ENCODE data around the gene GHR. TPM values are rescaled to one million over a fixed set of nuclear protein-coding genes. Genes with fewer than 3 reads are reported as not detected.
A peak's percentile ranks its signal among the peaks of the same experiment; 100 is the strongest.

The GHR gene
- total and polyA plus RNA-seq, 5 experiments from 2014 or later: not detected

DNA sequence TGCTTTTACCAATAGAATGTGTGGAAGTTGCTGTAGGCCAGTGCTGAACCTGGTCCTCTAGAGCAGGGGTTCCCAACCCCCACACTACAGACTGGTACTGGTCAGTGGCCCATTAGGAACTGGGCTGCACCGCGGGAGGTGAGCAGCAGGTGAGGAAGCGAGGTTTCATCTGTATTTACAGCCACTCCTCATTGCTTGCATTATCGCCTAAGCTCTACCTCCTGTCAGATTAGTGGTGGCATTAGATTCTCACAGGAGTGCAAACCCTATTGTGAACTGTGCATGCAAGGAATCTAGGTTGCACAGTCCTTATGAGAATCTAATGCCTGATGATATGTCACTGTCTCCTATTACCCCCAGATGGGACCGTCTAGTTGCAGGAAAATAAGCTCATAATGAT is 327.3 kb downstream of the GHR start:
- POLR2A ChIA-PET: no interaction called here
- ATAC-seq (no peak), DNase-seq (no peak)
- peaks cover 1 to 7% (median 5%) of the 10 kb centered on the region in 4 donors for H3K4me1 Mint-ChIP-seq
- H3K4me3 Mint-ChIP-seq: no peak overlapping the region
- no peaks in the 10 kb centered on the region for H3K27me3 Mint-ChIP-seq
- no peaks in the 10 kb centered on the region for H3K36me3 Mint-ChIP-seq
- no peak overlapping the region for H3K27ac Mint-ChIP-seq
- no peaks in the 10 kb centered on the region for H3K9me3 Mint-ChIP-seq

DNA sequence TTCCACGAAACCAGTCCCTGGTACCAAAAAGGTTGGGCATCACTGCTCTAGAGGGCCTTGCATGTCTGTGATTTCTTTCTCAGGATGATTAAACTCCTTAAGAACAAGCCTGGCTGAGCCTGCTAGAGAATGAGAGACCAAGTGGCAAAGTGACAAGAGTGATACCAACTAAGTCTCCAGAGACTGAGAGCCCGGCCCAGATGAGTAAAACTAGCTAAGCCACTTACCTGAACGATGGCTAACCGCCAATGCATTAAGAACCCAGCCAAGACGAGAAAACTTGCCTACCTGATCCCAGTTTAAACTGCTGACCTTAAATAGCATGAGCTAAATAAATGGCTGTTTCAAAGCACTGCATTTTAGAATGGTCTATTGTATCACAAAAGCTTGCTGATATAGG is 327.8 kb downstream of the GHR start:
- ATAC-seq: no peak
- no peak for DNase-seq
- POLR2A ChIA-PET: no interaction called here

DNA sequence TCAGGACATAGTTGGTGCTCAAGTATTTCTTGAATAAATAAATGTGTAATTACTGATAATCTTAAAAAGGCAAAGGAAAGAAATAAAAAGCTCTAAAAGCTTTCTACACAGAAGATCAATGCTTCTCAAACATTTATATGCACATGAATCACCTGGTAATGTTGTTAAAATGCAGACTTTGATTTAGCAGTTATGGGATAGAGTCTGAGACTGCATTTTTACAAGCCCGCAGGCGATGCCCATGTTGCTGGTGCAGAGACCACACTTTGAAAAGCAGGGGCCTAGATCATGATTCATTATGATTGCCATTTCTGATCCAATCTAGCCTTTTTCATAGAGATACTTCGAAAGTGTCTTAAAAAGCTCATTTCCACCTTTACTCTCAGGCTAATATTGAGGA is 329.9 kb downstream of the GHR start:
- no peaks in the 10 kb centered on the region for H3K9me3 Mint-ChIP-seq
- ATAC-seq: no peak
- peaks cover 0 to 16% (median 2%) of the 10 kb centered on the region in 5 donors for H3K27me3 Mint-ChIP-seq
- DNase-seq: no peak
- H3K36me3 Mint-ChIP-seq: no peaks in the 10 kb centered on the region
- peaks cover 7 to 18% (median 14%) of the 10 kb centered on the region in 4 donors for H3K4me1 Mint-ChIP-seq
- no peak overlapping the region for H3K27ac Mint-ChIP-seq
- H3K4me3 Mint-ChIP-seq: no peak overlapping the region
- POLR2A ChIA-PET: no interaction called here

More for the DNA sequence above, 327.8 kb downstream of the GHR start:
- Mint-ChIP-seq H3K27me3 (no peaks in the 10 kb centered on the region), H3K4me1 (peaks cover 1 to 7% (median 5%) of the 10 kb centered on the region in 4 donors), H3K4me3 (no peak overlapping the region), H3K36me3 (no peaks in the 10 kb centered on the region), H3K9me3 (no peaks in the 10 kb centered on the region), H3K27ac (no peak overlapping the region)

DNA sequence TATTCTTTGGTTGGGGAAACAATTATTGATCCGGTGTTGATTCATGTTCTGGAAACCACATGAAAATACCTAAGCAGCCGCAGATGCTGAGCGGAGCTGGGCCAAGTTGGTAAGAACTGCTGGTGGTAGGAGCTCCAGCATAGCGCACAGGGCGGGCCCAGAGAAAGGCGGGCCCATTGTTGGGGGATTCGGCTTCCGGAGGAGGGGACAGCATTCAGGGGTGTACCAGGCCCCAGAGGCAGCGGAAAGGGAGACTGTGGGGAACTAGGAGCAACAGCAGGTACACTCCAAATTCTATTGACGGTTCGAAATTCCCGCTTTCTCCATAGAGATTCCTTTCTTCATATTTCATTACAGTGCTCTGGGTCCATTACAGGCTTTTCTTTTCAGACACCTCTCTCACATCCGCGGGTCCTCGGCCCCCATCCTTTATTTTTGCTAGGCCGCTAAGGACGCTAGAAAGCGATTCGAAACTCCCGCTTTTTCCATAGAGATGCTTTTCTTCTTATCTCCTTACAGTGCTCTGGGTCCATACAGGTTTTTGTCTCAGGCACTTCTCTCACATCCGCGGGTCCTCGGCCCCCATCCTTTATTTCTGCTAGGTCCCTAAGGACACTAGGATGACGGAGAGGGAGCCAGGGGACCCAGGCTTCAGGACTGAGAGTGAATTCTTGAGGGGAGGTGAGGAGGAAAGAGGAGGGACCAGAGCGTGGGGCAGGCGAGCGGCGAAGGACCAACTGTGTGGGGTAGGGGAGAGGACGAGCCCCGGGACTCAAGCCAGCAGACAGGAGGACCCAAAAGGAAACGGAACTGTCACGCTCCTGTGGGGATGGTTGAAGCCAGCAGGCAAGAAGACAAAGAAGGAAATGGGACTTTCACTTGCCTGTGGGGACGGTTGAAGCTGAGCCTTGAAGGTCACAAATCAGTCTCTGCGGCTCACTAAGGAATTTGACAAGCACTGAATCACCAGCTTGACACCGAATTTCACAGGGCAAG is 333.7 kb downstream of the GHR start, which contains the start of gene CCDC152:
Gene CCDC152 (plus strand): TSS at position 213 of the 996 bp plus-strand sequence. CDS start 2,304 bp downstream, outside the sequence.
- H3K27me3 Mint-ChIP-seq: peaks cover 0 to 30% (median 3%) of the 10 kb centered on the region in 5 donors
- peak; percentile 27 to 72 (median 54) for DNase-seq
- H3K4me1 Mint-ChIP-seq: peaks cover 6 to 16% (median 11%) of the 10 kb centered on the region in 4 donors
- POLR2A ChIA-PET: interaction anchor here (1.0 kb wide), 3 partner anchors 364 to 853 kb away, joined by 3 read pairs; partner anchors contain the start of genes NNT, RIMOC1 and ZNF131
- no peaks in the 10 kb centered on the region for H3K9me3 Mint-ChIP-seq
- H3K27ac Mint-ChIP-seq: peak within 1 kb of the TSS; percentile 52 to 94 (median 78)
- ATAC-seq: peak; percentile 99
- H3K36me3 Mint-ChIP-seq: peaks cover 1 to 12% (median 4%) of the 10 kb centered on the region in 3 donors
- peak within 1 kb of the TSS; percentile 79 to 92 (median 88) for H3K4me3 Mint-ChIP-seq

DNA sequence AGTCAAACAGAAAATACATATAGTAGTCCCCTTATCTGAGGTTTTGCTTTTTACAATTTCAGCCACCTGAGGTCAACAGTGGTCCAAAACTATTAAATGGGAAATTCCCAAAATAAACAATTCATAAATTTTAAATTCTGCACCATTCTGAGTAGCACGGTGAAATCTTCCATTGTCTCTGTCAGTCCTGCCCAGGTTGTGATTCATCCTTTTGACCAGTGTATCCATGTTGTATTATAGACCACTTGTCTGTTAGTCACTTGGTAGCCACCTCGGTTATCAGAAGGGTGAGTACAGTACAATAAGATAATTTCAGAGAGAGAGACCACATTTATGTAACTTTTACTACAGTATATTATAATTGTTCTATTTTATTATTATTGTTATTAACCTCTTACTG is 336.2 kb downstream of the GHR start:
- Mint-ChIP-seq H3K27ac (no peak overlapping the region), H3K4me3 (no peak overlapping the region), H3K36me3 (peaks cover 1 to 25% (median 4%) of the 10 kb centered on the region in 3 donors), H3K27me3 (peaks cover 1 to 30% (median 3%) of the 10 kb centered on the region in 5 donors), H3K9me3 (no peaks in the 10 kb centered on the region), H3K4me1 (peaks cover 6 to 16% (median 11%) of the 10 kb centered on the region in 4 donors)
- POLR2A ChIA-PET: no interaction called here
- ATAC-seq: no peak
- DNase-seq: no peak

DNA sequence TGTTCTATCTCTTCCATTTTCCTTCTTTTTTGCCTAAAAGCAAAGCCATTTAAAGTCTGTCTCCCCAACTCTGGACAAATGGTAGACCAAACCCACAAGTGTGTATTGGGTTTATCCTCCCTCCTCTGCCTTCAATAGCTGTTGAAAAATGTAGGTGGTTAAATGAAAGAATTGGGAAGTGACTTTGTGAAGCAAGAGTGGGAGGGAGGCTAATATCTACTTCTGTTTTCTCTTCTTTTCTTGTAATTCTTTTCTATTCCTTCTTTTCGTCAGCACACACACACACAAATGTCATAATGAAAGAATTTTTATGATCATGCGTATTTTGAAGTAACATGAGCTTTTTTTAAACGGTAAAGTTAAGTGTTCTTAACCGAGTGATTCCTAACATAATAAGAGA is 337.2 kb downstream of the GHR start:
- no peak overlapping the region for H3K4me3 Mint-ChIP-seq
- no peak for DNase-seq
- peaks cover 1 to 28% (median 4%) of the 10 kb centered on the region in 3 donors for H3K36me3 Mint-ChIP-seq
- no peak for ATAC-seq
- peaks cover 6 to 16% (median 11%) of the 10 kb centered on the region in 4 donors for H3K4me1 Mint-ChIP-seq
- H3K27ac Mint-ChIP-seq: no peak overlapping the region
- peaks cover 1 to 30% (median 3%) of the 10 kb centered on the region in 5 donors for H3K27me3 Mint-ChIP-seq
- H3K9me3 Mint-ChIP-seq: no peaks in the 10 kb centered on the region
- POLR2A ChIA-PET: no interaction called here

DNA sequence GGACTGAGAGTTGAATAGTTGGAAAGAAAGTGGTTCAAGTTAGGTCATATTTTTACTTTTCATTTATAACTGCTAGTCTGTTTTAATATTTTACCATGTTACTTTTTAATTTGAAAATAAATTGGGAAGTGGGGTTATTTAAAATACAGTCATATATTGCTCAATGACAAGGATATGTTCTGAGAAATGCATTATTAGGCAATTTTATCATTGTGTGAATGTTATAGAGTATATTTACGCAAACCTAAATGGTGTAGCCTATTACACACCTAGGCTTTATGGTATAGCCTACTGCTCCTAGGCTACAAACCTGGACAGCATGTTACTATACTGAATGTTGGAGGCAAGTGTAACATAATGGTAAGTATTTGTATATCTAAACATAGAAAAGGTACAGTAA is 338.6 kb downstream of the GHR start:
- H3K36me3 Mint-ChIP-seq: peaks cover 1 to 32% (median 4%) of the 10 kb centered on the region in 3 donors
- POLR2A ChIA-PET: no interaction called here

DNA sequence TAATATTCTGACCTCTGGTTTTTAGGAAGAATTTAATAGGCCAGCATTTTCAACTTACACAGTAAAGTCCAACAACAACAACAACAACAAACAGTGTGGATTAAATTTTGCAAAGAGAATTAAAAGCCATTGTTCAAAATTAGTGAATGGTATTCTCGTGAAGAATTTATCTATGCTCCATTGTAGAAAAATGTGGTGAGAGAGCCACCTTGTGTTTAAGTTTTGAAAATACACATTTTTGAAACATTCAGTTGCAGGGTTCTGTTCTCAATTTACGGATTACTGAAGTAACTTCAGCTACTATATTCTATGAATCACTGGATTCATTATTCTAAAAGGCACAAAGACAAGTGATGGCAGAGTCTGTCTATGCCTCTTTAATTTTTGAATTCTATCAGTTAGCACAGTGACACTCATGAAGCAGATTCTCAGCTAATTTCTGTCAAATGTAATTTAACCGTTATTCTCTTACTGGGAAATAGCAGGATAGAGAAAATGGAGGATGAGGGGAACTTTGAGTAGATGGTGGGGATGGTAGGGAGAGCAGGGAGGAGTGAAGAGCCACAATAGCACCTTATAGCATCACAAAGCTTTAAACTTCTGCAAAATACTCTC is 344.4 kb downstream of the GHR start:
- Mint-ChIP-seq H3K27me3 (peaks cover 0 to 23% (median 7%) of the 10 kb centered on the region in 5 donors), H3K4me3 (no peak overlapping the region), H3K4me1 (peaks cover 0 to 4% (median under 1%) of the 10 kb centered on the region in 4 donors), H3K9me3 (no peaks in the 10 kb centered on the region), H3K27ac (no peak overlapping the region), H3K36me3 (peaks cover 0 to 40% (median 10%) of the 10 kb centered on the region in 3 donors)
- ATAC-seq (no peak), DNase-seq (peak in 3 of 10 donors; percentile 20 to 28 (median 22))
- POLR2A ChIA-PET: no interaction called here

More for the DNA sequence above, 338.6 kb downstream of the GHR start:
- no peak for DNase-seq
- Mint-ChIP-seq H3K27me3 (peaks cover 1 to 25% (median 3%) of the 10 kb centered on the region in 5 donors), H3K4me1 (peaks cover 6 to 14% (median 10%) of the 10 kb centered on the region in 4 donors), H3K9me3 (no peaks in the 10 kb centered on the region), H3K27ac (no peak overlapping the region), H3K4me3 (no peak overlapping the region)
- no peak for ATAC-seq

DNA sequence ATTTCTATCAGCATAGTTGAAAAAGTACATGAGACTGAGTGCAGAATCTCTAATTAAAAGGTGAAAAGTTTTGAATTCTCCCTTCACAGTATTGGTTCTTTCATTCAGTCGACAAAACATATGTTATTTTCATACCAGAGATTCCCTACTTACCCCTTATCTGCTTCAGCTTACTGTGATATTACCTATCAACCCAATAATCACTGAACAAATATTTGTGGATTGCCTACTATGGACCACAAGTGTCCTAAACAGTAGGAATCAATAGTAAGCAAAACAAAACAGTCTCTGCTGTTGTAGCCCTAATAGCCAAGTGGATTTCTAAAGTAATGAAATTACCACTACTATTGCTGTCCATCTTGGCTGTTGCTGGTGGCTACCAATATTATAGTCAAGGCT is 344.9 kb downstream of the GHR start:
- Mint-ChIP-seq H3K27ac (no peak overlapping the region), H3K27me3 (peaks cover 1 to 23% (median 9%) of the 10 kb centered on the region in 5 donors), H3K4me3 (no peak overlapping the region), H3K9me3 (no peaks in the 10 kb centered on the region), H3K36me3 (peaks cover 0 to 40% (median 10%) of the 10 kb centered on the region in 3 donors), H3K4me1 (peaks cover 0 to 4% (median under 1%) of the 10 kb centered on the region in 4 donors)
- ATAC-seq (no peak), DNase-seq (no peak)
- POLR2A ChIA-PET: no interaction called here

DNA sequence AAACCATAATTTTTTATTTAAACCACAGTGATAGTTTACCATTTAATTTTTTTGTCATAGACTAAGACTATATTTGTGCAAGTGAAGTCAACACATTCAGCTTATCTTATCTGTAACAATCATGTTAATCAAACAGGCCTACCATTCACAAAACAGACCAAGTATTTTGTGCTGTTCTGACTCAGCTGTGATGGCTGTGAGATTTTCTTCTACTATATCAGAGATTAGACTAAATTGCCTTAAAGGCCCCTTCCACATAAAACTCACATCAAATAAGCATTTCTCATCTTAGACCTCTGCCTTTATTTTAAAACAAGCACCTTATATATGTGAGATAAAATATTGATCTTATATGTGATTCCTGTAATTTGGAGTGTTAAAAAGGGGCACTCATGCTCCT is 346.8 kb downstream of the GHR start:
- Mint-ChIP-seq H3K4me3 (no peak overlapping the region), H3K27me3 (peaks cover 1 to 23% (median 9%) of the 10 kb centered on the region in 5 donors), H3K9me3 (no peaks in the 10 kb centered on the region), H3K36me3 (peaks cover 0 to 31% (median 10%) of the 10 kb centered on the region in 3 donors), H3K4me1 (peaks cover 0 to 4% (median under 1%) of the 10 kb centered on the region in 4 donors), H3K27ac (no peak overlapping the region)
- ATAC-seq (no peak), DNase-seq (no peak)
- POLR2A ChIA-PET: no interaction called here
